HG03378 (cell line): ENCODE results near the gene PATJ.

Source experiments
- ATAC-seq: cut with Tn5 transposase; IDR thresholded peaks from one replicate; pipeline ENCODE4 v1.9.1; 2021; ENCODE audit warnings: mild to moderate bottlenecking, moderate library complexity; ENCODE audit not compliant: unreplicated experiment

PATJ gene

DNA sequence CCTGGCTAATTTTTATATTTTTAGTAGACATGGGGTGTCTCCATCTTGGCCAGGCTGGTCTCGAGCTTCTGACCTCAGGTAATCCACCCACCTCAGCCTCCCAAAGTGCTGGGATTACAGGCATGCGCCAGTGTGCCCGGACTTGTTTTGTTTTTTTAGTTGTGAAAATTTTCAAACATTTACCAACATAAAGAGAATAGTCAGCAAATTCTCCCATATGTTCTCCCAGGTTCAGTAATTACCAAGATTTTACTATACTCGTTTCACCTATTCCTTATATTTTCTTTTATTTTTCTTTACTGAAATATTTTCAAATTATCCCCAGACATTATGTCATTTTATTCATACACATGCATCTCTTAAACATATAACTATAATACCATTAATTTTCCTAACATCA is 234.3 kb downstream of the PATJ start:
- no peak for ATAC-seq

DNA sequence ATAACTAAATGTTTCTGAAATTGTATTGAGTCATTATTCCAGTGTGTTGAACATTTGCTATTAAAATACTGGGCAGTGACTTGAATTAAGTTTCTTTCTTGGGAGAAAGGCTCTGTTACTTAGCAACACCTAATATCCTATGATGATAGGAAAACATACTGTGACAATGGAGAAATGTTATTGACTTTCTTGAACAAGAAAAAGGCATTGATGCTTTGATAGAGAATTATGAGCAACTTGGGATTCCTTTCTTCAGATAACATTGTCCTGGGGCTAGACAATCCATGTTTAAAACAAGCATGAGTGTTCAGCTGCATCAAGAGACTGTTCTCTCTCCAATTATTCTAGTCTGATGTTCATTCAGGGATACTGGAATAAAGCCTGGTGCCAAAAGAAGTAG is 236.5 kb downstream of the PATJ start:
- ATAC-seq, result no peak

- no peak for ATAC-seq
Measured at GRCh38 chr1:61979729-61980128, 237.4 kb downstream of the PATJ start.

DNA sequence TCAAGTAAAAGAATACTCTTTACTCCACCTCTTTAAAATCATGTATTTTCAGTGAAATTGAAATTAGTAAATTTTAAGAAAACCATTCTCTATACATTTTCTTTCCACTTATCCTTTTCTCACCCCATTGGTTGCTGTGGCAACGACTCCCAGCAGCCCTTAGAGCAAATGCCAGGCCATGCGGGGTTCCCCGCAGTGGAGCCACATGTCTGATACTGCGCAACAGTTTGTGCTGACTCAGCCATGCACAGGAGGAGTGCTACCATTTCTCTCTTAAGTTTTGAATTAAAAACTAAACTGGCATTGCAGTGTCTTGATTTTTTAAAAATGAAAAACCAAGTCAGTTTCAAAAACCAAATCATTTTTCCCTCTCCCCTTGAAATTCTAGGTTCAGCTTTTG is 238.3 kb downstream of the PATJ start:
- no peak for ATAC-seq

DNA sequence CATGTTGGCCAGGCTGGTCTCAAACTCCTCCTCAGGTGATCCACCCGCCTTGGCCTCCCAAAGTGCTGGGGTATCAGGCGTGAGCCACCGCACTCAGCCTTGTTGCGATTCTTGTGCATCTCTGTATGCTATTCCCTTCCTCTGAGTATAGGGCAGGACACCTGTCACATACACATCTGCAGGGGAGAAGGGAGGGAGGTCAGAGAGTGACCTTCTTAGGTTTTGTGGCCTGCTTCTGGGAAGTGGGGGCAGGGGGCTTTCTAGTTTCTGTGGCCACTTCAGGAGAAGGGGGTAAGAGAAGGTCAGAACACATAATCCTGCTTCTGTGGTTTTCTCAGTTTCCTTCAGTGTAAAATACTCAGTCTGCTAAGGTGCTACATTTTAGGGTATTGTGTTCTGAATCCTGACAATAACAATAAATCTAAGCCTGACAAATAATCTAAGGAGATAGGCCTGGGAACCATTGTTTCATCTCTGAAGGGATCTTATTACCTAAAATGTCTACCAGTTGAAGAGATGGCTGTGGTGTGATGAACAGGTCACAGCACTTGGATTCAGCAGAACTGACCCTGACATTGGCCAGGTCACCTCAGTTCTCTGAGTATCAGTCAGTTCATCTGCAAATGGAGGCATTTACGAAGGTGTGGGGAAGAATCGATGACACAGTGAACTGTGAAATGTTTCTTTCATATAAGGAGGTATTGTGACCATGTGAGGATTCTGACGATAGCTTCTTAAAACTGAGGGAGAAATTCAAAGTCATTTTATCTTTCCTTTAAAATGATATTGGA is 239.8 kb downstream of the PATJ start:
- no peak for ATAC-seq

GRCh38 chr1:61983236-61983635 is 241.0 kb downstream of the PATJ start:
- no peak for ATAC-seq

GRCh38 chr1:61992257-61992656 is 250.0 kb downstream of the PATJ start:
- ATAC-seq, result no peak

DNA sequence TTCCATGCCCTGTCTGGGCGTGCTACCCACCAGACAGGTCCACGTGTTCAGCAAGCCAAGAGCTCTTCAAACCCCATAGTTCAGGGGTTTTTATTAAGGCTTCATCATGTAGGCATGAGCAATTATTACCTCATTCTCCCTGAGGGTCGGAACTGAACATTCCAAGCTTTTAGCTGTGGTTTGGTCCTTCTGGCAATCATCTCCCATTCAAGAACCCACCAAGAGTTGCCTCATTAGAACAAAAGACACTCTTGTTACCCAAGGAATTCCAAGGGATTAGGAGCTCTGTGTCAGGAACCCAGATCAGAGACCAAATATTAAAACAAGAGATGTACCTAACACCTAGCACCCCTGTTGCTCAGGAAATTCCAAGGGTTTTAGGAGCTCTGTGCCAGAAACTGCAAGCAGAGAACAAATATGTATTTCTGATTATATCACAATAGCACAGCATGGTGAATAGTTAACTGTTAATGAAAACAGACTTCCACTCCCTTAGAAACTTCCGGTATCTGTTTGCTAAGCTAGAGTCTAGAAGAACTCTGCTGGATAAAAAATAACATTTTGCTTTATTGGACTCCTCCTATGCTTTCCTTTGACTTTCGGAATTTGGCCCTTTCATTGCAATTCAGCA is 251.2 kb downstream of the PATJ start:
- ATAC-seq, result no peak

GRCh38 chr1:61995641-61996040 is 253.4 kb downstream of the PATJ start:
- no peak for ATAC-seq

GRCh38 chr1:61997123-61997522 is 254.8 kb downstream of the PATJ start:
- no peak for ATAC-seq

DNA sequence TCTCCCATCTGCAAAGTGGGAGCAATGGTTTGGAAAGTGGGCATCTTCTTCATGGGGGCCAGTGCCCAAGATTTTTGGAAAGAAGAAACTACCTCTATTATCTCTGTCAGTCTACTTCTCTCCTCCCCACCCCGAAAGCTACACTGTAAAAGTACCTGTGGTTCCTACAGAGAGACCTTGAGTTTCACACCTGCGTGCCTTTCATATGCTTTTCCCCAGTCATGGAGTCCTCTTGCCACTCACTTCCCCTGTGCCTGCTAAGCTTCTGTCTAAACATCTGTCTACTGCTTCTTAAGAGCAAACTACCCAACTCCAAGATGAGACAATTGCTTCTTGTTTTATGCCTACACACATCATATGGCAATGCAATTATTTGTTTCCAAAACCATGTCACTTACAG is 261.5 kb downstream of the PATJ start:
- no peak for ATAC-seq

DNA sequence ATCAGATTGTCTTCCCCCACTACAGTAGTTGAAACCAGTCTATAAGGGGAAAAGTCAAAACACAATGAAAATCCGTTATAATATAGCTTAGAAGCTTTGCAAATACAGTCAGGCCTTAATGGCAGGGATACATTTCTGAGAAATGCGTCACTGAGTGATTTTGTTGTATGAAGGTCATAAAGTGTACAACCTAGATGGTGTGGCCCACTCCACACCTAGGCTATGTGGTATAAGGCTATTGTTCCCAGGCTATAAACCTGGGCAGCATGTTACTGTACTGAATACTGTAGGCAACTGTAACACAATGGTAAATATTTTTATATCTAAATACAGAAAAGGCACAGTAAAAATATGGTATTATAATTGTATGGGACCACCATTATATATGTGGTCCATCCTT is 264.4 kb downstream of the PATJ start:
- ATAC-seq, result no peak

GRCh38 chr1:62011006-62011405 is 268.7 kb downstream of the PATJ start:
- ATAC-seq, result no peak

GRCh38 chr1:62012095-62012494 is 269.8 kb downstream of the PATJ start:
- ATAC-seq, result no peak

DNA sequence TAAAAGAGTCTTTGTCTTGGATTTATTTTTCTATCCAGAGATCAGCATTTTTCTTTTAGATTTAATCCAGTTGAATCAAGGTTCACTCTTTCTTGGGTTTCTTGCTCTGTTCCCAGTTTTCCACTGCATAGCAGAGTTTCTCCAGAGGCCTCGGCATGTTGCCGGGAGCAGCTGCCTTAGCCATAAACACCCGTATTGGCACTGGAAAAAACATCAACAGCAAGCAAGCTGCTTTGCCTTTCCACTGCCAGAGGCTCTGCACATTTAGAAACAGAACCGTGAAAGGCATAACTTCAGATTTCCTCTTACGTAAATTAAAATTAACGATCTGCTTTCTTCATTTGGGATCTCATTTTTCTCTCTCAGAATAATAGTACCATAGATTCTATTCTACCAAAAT is 270.6 kb downstream of the PATJ start:
- ATAC-seq, result no peak

DNA sequence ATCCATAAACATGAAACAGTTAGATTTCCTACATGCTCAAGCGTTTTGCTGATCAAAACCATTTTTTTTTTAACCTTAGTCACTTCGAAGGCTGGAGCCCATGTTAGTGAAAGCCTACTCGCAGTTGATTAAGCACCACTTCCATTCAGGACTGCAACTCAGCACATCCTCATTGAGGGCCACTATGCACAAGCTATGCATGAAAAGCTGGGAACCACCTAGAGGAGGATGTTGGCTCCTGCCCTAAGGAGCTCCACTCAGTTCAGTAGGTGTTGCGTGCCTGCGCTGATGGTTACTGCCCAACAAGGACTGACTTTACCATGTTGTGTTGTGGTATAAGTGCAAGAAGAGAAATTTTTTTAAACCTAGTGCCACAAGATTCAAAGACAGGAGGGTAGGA is 271.0 kb downstream of the PATJ start:
- no peak for ATAC-seq

GRCh38 chr1:62022382-62022983 is 280.2 kb downstream of the PATJ start:
- no peak for ATAC-seq

DNA sequence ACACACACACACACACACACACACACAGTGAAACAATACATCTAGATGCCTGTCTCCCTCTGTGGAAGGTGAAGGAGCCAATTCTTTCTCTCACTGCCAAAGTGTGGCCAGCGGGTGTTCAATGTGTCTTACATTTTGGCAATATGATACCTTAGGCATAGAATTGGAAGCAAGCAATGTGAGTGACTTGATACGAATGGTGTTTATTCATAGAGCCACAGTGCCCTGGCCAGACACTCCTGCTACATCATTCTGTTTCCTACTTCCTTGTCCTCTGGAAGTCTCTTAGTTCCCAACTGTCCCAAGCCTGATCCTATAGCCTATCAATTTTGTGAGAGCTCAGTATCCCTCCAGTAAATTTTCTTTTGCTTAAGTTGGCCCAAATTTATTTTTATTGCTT is 282.4 kb downstream of the PATJ start:
- ATAC-seq, result no peak

DNA sequence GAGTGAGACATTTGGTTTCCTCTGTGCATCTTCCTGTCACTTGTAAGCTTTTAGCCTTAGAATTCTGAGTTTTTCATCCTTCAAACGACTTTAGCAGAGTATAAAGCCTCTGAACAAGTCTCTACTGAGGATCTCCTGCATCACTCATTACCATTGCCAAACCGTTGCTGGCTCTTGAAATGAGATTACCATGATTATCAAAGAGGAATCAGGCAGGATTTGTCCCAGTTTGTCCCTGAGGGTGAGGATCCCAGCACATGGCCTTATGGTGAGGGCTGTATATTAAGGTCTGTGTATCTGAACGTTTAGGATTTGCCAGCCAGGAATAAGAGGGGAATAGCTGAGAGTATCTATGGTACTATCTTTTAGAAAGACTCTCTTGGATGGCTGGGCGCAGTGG is 282.9 kb downstream of the PATJ start:
- no peak for ATAC-seq

- no peak for ATAC-seq
Measured at GRCh38 chr1:62025892-62026291, 283.6 kb downstream of the PATJ start.

- ATAC-seq, result no peak
Measured at GRCh38 chr1:62029704-62030103, 287.4 kb downstream of the PATJ start.

DNA sequence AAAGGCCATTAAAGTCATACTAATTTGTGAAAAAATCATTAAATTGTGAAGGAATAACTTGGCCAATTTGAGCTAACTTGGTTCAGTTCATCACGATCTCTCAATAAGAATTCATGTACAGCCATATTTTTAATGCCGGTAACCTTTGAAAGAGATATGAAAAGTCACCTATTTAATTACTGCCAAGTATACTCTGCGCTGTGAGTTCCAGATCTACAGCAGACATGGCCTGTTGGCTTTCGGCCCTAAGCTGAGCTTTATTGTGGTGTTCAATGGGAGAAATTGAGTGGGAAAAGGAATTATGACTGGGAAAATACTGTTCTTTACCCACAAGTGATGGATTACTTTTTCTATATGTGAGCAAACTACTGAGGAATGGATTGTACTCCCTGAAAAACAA is 292.5 kb downstream of the PATJ start:
- ATAC-seq, result no peak
